Cardiac muscle cell (in vitro differentiated cells and primary cell): ENCODE measurements around the gene RAP2C. TPM values are rescaled to one million over a fixed set of nuclear protein-coding genes. Genes with fewer than 3 reads are reported as not detected.
"Not testable (repeated sequence)": the region's sequence is repeated elsewhere in the genome, so short reads cannot be mapped to it uniquely, and the experiment has no call there.

Experiments used
- DNase-seq, 2 donors: peaks; one replicate each; pipeline versions ENCODE4 v3.0.0 to v3.0.0-alpha.2; 2010 to 2017; ENCODE audit warnings: low read depth in 1 of 2, low spot score in 1 of 2
- H3K27ac ChIP-seq: fragments of 200-600 bp; sonication (generic); 2 replicates; pipeline ENCODE4 v1.5.1; 2016
- H3K27me3 ChIP-seq: fragments of 200-600 bp; sonication (generic); 2 replicates; pipeline ENCODE4 v1.6.0; 2016; ENCODE audit warnings: control low read depth
- H3K36me3 ChIP-seq: fragments of 200-600 bp; sonication (generic); 2 replicates; pipeline ENCODE4 v1.5.1; 2016; ENCODE audit warnings: control low read depth
- H3K4me1 ChIP-seq: fragments of 200-600 bp; sonication (generic); 2 replicates; pipeline ENCODE4 v1.8.1; 2017; ENCODE audit warnings: low read depth, mild to moderate bottlenecking, mixed run types
- H3K4me3 ChIP-seq: fragments of 200-600 bp; sonication (generic); 2 replicates; pipeline ENCODE4 v1.5.1; 2016; ENCODE audit warnings: mild to moderate bottlenecking
- H3K9me3 ChIP-seq: fragments of 200-600 bp; sonication (generic); 2 replicates; pipeline ENCODE4 v1.5.1; 2017; ENCODE audit warnings: low read depth, mild to moderate bottlenecking, control low read depth
- CTCF ChIP-seq: IDR thresholded peaks from 2 replicates; pipeline ENCODE4 v1.5.1; 2012; ENCODE audit warnings: low read depth, mild to moderate bottlenecking, low read length
- polyA plus RNA-seq: library from polyadenylated mRNA; unstranded; fragments of >200 nt; fragmentation: Nextera tagmentation; extraction: Ambion mirVana; gene quantifications from 2 replicates; pipeline ENCODE4 v1.2.1, GENCODE V29; 2016
- total RNA-seq: library from RNA; depleted of rRNA; stranded (reverse); fragments of >200 nt; gene quantifications from 2 replicates; pipeline ENCODE4 v1.2.3, GENCODE V29; 2016

The RAP2C gene
- total and polyA plus RNA-seq, 2 experiments from 2014 or later, result 28.7 to 32.6 TPM

GRCh38 chrX:132171478-132171877 lies 47.8 kb downstream of the RAP2C start:
- Histone ChIP-seq H3K9me3 (no peaks in the 10 kb centered on the region), H3K27me3 (no peaks in the 10 kb centered on the region), H3K27ac (no peak overlapping the region), H3K36me3 (no peaks in the 10 kb centered on the region), H3K4me3 (no peak overlapping the region), H3K4me1 (no peaks in the 10 kb centered on the region)
- peak in 1 of 2 donors; percentile 0 for DNase-seq
- no peak for TF ChIP-seq CTCF

- DNase-seq, result no peak
- no peaks in the 10 kb centered on the region for H3K4me1 ChIP-seq
- no peaks in the 10 kb centered on the region for H3K9me3 ChIP-seq
- no peak overlapping the region for H3K4me3 ChIP-seq
- no peaks in the 10 kb centered on the region for H3K36me3 ChIP-seq
- no peaks in the 10 kb centered on the region for H3K27me3 ChIP-seq
- TF ChIP-seq CTCF, result no peak
- no peak overlapping the region for H3K27ac ChIP-seq
These were observed 49.7 kb downstream of the RAP2C start for GRCh38 chrX:132169554-132169953.

- Histone ChIP-seq H3K4me1 (no peaks in the 10 kb centered on the region), H3K36me3 (no peaks in the 10 kb centered on the region), H3K9me3 (no peaks in the 10 kb centered on the region), H3K27me3 (no peaks in the 10 kb centered on the region), H3K27ac (no peak overlapping the region), H3K4me3 (no peak overlapping the region)
- no peak for DNase-seq
- TF ChIP-seq CTCF, result no peak
These were observed 53.6 kb downstream of the RAP2C start for GRCh38 chrX:132165651-132166050.

- Histone ChIP-seq H3K27me3 (no peaks in the 10 kb centered on the region), H3K4me1 (no peaks in the 10 kb centered on the region), H3K27ac (no peak overlapping the region), H3K9me3 (no peaks in the 10 kb centered on the region), H3K36me3 (no peaks in the 10 kb centered on the region), H3K4me3 (no peak overlapping the region)
- no peak for DNase-seq
- TF ChIP-seq CTCF, result no peak
These were observed 54.2 kb downstream of the RAP2C start for GRCh38 chrX:132165005-132165404.

- not testable (repeated sequence) for H3K36me3 ChIP-seq, H3K4me3 ChIP-seq, DNase-seq, H3K4me1 ChIP-seq, H3K27me3 ChIP-seq, H3K9me3 ChIP-seq, H3K27ac ChIP-seq
These were observed 56.2 kb downstream of the RAP2C start for GRCh38 chrX:132163094-132163493.

- no peak overlapping the region for H3K27ac ChIP-seq
- no peaks in the 10 kb centered on the region for H3K27me3 ChIP-seq
- no peaks in the 10 kb centered on the region for H3K36me3 ChIP-seq
- no peaks in the 10 kb centered on the region for H3K4me1 ChIP-seq
- TF ChIP-seq CTCF, result no peak
- H3K9me3 ChIP-seq, result no peaks in the 10 kb centered on the region
- no peak for DNase-seq
- H3K4me3 ChIP-seq, result no peak overlapping the region
These were observed 66.1 kb downstream of the RAP2C start for GRCh38 chrX:132153166-132153565.

Other genes starting within 250 kb of the RAP2C start
- gene STK26, start 196.1 kb downstream of the RAP2C start, total RNA-seq, result 95.5 and 112 TPM in 2 replicates
- 86.1 and 135 TPM in 2 replicates for gene STK26, start 196.1 kb downstream of the RAP2C start, polyA plus RNA-seq
- gene FRMD7, start 91.4 kb downstream of the RAP2C start, total RNA-seq, result not detected in 2 replicates
- not detected in 2 replicates for gene FRMD7, start 91.4 kb downstream of the RAP2C start, polyA plus RNA-seq